D721Med (cell line): ENCODE data around the gene HAUS3.

Experiments used
- DNase-seq: peaks from one replicate; pipeline ENCODE4 v3.0.0; 2011; ENCODE audit warnings: low spot score; ENCODE audit not compliant: insufficient read length
- FAIRE-seq: peaks from 2 replicates; lab custom pipeline; 2011; peaks lifted over from hg19 to GRCh38; lab: Jason Lieb, UNC
- TF ChIP-seq, protein P1 (sequence below): IDR thresholded peaks from 2 replicates; pipeline ENCODE4 v1.5.1; 2012; ENCODE audit warnings: mild to moderate bottlenecking, control low read depth; ENCODE audit not compliant: insufficient read depth; ENCODE audit errors: missing control alignments

HAUS3 gene

DNA sequence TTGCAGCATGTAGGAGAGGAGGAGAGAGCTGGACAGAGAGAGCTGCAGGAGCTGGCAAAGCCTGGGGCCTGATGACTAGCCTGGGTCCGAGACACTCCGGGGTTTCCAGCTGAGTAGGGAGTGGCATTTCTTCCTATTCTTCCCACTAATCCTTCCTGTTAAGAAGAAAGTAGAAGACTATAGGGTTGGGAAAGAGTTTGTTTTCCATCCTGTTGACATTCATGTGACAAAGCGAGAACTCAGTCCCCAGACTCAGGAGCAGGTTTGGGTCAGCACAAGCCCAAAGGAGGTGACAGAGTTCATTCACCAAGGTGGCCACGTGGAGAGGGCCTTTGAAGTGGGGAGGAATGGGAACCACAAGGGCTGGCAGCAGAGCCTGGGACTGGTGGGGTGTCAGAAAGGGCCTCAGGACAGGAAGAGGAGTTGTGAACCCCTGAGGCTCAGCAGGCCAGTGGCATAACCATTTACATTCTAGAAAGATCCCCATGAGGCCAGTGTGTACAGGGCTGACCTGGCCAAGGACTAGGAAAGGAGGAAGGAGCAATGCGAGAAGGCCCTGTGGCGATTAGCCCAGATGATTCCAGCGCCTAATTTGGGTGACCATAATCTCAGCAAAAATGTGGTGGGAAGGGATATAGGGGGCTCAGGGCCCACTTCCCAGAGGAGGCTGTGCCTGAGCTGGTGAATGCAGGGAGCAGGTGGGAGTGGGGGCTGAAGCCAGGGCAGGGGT is 3.3 kb upstream of the HAUS3 start:
- FAIRE-seq (no peak), DNase-seq (no peak)
- TF ChIP-seq, protein P1, sequence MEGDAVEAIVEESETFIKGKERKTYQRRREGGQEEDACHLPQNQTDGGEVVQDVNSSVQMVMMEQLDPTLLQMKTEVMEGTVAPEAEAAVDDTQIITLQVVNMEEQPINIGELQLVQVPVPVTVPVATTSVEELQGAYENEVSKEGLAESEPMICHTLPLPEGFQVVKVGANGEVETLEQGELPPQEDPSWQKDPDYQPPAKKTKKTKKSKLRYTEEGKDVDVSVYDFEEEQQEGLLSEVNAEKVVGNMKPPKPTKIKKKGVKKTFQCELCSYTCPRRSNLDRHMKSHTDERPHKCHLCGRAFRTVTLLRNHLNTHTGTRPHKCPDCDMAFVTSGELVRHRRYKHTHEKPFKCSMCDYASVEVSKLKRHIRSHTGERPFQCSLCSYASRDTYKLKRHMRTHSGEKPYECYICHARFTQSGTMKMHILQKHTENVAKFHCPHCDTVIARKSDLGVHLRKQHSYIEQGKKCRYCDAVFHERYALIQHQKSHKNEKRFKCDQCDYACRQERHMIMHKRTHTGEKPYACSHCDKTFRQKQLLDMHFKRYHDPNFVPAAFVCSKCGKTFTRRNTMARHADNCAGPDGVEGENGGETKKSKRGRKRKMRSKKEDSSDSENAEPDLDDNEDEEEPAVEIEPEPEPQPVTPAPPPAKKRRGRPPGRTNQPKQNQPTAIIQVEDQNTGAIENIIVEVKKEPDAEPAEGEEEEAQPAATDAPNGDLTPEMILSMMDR: no peak

DNA sequence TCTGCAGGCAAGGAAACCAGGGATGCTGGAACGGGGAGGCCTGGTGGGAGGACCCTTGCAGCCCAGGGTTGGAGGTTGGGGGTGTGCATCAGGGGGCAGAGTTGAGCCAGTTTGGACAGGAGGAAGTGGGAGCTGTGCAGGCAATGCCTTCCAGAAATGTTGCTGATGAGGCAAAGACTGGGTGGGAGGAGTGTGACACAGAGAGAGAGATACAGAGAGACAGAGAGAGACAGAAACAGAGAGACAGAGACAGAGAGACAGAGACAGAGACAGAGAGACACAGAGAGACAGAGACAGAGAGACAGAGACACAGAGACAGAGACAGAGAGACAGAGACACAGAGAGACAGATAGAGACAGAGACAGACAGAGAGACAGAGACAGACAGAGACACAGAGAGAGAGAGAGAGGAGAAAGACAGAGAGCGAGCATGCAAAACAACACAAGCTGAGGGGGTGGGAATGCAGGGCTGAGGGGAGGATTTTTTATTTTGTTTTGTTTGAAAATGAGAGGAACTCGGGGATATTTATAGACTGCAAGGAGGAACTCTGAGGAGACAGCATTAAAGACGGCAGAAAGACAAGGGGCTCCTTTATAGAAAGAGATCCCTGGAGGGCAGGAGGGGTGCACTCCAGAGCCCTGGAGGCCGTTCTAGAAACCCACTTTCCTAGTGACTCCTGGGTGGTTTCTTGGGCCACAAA is 1.9 kb upstream of the HAUS3 start:
- DNase-seq (no peak), FAIRE-seq (no peak)
- TF ChIP-seq, protein P1: peak; percentile 3

- TF ChIP-seq, protein P1: no peak
- no peak for DNase-seq
- no peak for FAIRE-seq
These were observed 918 bp downstream of the HAUS3 start for GRCh38 chr4:2241003-2241402.

DNA sequence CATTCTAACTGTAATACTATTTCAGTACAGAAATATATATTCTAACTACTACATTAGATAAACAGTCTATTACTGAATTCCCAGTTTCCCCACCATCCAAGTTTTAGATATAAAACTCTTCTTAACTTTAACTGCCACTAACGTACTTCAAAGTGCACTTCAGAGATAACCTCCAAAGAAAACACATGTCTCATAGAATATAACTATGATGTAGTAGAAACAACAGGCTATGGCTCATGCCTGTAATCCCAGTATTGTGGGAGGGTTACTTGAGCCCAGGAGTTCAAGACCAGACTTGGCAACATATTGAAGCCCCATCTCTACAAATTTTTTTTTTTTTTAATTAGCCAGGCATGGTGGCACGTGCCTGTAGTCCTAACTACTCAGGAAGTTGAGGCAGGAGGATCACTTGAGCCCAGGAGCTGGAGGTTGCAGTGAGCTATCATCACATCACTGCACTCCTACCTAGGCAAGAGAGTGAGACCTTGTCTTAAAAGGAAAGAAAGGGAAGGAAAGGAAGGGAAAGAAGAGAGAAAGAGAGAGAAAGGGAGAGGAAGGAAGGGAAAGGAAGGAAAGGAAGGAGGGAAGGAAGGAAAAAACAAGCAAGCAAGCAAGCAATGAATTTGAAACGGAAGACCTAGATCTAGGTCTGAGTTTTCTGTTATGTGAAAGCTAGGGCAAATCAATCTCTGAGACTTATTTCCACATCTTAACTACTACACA is 4.8 kb downstream of the HAUS3 start:
- TF ChIP-seq, protein P1: no peak
- DNase-seq (no peak), FAIRE-seq (no peak)

GRCh38 chr4:2231082-2231481 is 10.8 kb downstream of the HAUS3 start:
- TF ChIP-seq, protein P1: no peak
- DNase-seq: no peak
- FAIRE-seq: no peak

DNA sequence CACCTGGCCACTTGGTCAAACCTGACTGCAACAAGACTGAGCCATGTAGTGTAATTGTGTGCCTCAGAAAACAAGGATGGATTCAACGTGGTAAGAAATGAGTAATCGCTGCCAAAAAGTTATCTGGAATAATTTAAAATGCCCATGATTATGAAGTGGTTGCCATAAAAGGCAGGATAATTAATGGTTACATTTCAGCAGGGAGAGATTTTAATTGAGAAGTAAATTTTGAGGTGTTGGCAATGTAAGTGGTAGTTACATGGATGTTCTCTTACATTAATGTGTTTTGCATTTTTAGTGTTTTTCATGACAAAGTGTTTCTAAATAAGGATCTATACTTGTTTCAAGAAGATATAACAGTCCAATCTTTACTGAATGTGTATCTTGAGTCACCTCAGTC is 15.7 kb downstream of the HAUS3 start:
- no peak for FAIRE-seq
- TF ChIP-seq, protein P1: no peak

More for the DNA sequence above, 15.7 kb downstream of the HAUS3 start:
- no peak for DNase-seq
